HepG2 (cell line): Measurements from ENCODE around the gene C3orf52. TPM values are rescaled to one million over a fixed set of nuclear protein-coding genes. Genes with fewer than 3 reads are reported as not detected.

Experiments used
- ATAC-seq: fragments of 200-7000 bp; cut with Tn5 transposase; 3 replicates; pipeline ENCODE4 v1.9.1; 2020; ENCODE audit warnings: mild to moderate bottlenecking, moderate library complexity
- BruUV-seq: library from RNA; stranded (reverse); fragments of 400-500 nt; replicated peaks from 2 replicates; lab custom pipeline; 2021; lab: Mats Ljungman, UMichigan
- CTCF ChIA-PET: fragments of 300-600 bp; formaldehyde crosslinking; extraction: SDS; loops from one replicate; lab custom pipeline; 2021; ENCODE audit warnings: low total read pairs, inconsistent platforms, low intra/inter-chr PET ratio; lab: Yijun Ruan, JAX
- POLR2A ChIA-PET: fragments of 350-600 bp; sonication (Branson Sonifier 250); formaldehyde crosslinking; loops from one replicate; lab custom pipeline; 2020; ENCODE audit warnings: antibody characterized with exemption, inconsistent platforms; lab: Yijun Ruan, JAX
- DNase-seq: peaks from one replicate; pipeline ENCODE4 v3.0.0-alpha.2; 2015; ENCODE audit warnings: low spot score
- FAIRE-seq: peaks from 3 replicates; lab custom pipeline; 2011; peaks lifted over from hg19 to GRCh38; lab: Jason Lieb, UNC
- H2AFZ ChIP-seq: one replicate; pipeline ENCODE4 v1.6.1; 2011; ENCODE audit warnings: low read length, inconsistent platforms
- H3K27ac ChIP-seq: fragments of 300-600 bp; 3 replicates; pipeline ENCODE4 v1.8.0; 2011; ENCODE audit warnings: mixed run types, mild to moderate bottlenecking, mixed read lengths, low read length, inconsistent platforms; ENCODE audit not compliant: insufficient read depth; ENCODE audit errors: extremely low read length
- H3K27me3 ChIP-seq, 2 experiments: fragments of 200-600 bp in 1 of 2; 2 replicates in 1 of 2; 3 replicates in 1 of 2; pipeline versions ENCODE4 v1.6.0 to v1.8.0; 2011; ENCODE audit warnings: low read length in 2 of 2, mild to moderate bottlenecking in 2 of 2, moderate library complexity in 2 of 2, inconsistent platforms in 1 of 2; ENCODE audit not compliant: insufficient read depth in 2 of 2, control insufficient read depth in 1 of 2
- H3K36me3 ChIP-seq, 2 experiments: fragments of 200-600 bp in 1 of 2; replicated peaks in 1 of 2; 2 replicates in 1 of 2; 3 replicates in 1 of 2; pipeline versions ENCODE4 v1.5.1 to v1.8.0; 2011; ENCODE audit warnings: low read length in 2 of 2, inconsistent platforms in 1 of 2; ENCODE audit not compliant: insufficient read depth in 2 of 2, control insufficient read depth in 1 of 2
- H3K4me1 ChIP-seq: 2 replicates; pipeline ENCODE4 v1.5.1; 2012; ENCODE audit warnings: low read length, inconsistent platforms; ENCODE audit not compliant: insufficient read depth
- H3K4me2 ChIP-seq: 2 replicates; pipeline ENCODE4 v1.6.0; 2011; ENCODE audit warnings: low read depth, low read length, inconsistent platforms
- H3K4me3 ChIP-seq, 3 experiments: fragments of 200-600 bp in 1 of 3; sonication (generic), shearing (Covaris generic) in 1 of 3; replicated peaks in 1 of 3; 2 replicates each; pipeline ENCODE4 v1.5.1; 2011 to 2016; ENCODE audit warnings: low read length in 3 of 3, inconsistent platforms in 2 of 3, low read depth in 2 of 3, mild to moderate bottlenecking in 2 of 3, control low read depth in 1 of 3, mixed read lengths in 1 of 3; ENCODE audit not compliant: insufficient read depth in 1 of 3
- H3K79me2 ChIP-seq: one replicate; pipeline ENCODE4 v1.6.1; 2011; ENCODE audit warnings: low read length, inconsistent platforms; ENCODE audit not compliant: insufficient read depth
- H3K9ac ChIP-seq: 2 replicates; pipeline ENCODE4 v1.6.0; 2011; ENCODE audit warnings: mild to moderate bottlenecking, low read depth, low read length, inconsistent platforms; ENCODE audit not compliant: insufficient read depth
- H3K9me3 ChIP-seq: 2 replicates; pipeline ENCODE4 v1.5.1; 2012; ENCODE audit warnings: mild to moderate bottlenecking, low read length
- H4K20me1 ChIP-seq: 2 replicates; pipeline ENCODE4 v1.6.0; 2011; ENCODE audit warnings: inconsistent platforms, mild to moderate bottlenecking, low read length, moderate library complexity; ENCODE audit not compliant: insufficient read depth
- AGO2 ChIP-seq: fragments of 200-400 bp; formaldehyde crosslinking; optimal IDR thresholded peaks from 2 replicates; pipeline ENCODE3; 2017; ENCODE audit warnings: mild to moderate bottlenecking, low read depth, low read length, moderate library complexity
- BATF2 ChIP-seq: sonication (generic); formaldehyde crosslinking; IDR thresholded peaks from 2 replicates; pipeline ENCODE4 v1.8.0; 2022; ENCODE audit warnings: mild to moderate bottlenecking, missing genetic modification reagents, moderate library complexity
- BHLHE40 ChIP-seq: IDR thresholded peaks from 2 replicates; pipeline ENCODE4 v1.6.1; 2011; ENCODE audit warnings: low read length, improper control_type of control experiment
- BORCS8-MEF2B ChIP-seq: sonication (generic); formaldehyde crosslinking; IDR thresholded peaks from 2 replicates; pipeline ENCODE4 v1.8.0; 2022; ENCODE audit warnings: mild to moderate bottlenecking, missing genetic modification reagents
- CHD4 ChIP-seq: fragments of 200-600 bp; sonication (generic); IDR thresholded peaks from 2 replicates; pipeline ENCODE4 v1.7.0; 2017; ENCODE audit warnings: mild to moderate bottlenecking, low read length, borderline replicate concordance
- CREB1 ChIP-seq, 2 experiments: fragments of 450-650 bp in 1 of 2; IDR thresholded peaks; 2 replicates each; pipeline ENCODE4 v1.6.1; 2016 to 2017; ENCODE audit warnings: control low read depth in 1 of 2, mild to moderate bottlenecking in 1 of 2, missing compliant biosample characterization in 1 of 2, missing genetic modification characterization in 1 of 2
- ETV6 ChIP-seq: sonication (generic); formaldehyde crosslinking; conservative IDR thresholded peaks from 2 replicates; pipeline ENCODE4 v1.4.0; 2020; ENCODE audit warnings: missing genetic modification reagents
- FOSL2 ChIP-seq: sonication (generic); formaldehyde crosslinking; IDR thresholded peaks from 2 replicates; pipeline ENCODE4 v1.4.0; 2020; ENCODE audit warnings: missing genetic modification reagents
- HIVEP1 ChIP-seq: sonication (generic); formaldehyde crosslinking; IDR thresholded peaks from 2 replicates; pipeline ENCODE4 v1.4.0; 2020; ENCODE audit warnings: mild to moderate bottlenecking, missing genetic modification reagents
- HOXA5 ChIP-seq: sonication (generic); formaldehyde crosslinking; IDR thresholded peaks from 2 replicates; pipeline ENCODE4 v1.4.0; 2020; ENCODE audit warnings: missing genetic modification reagents
- JUNB ChIP-seq: sonication (generic); formaldehyde crosslinking; IDR thresholded peaks from 2 replicates; pipeline ENCODE4 v1.8.0; 2022; ENCODE audit warnings: missing genetic modification reagents, mild to moderate bottlenecking, borderline replicate concordance
- MAFF ChIP-seq: IDR thresholded peaks from 2 replicates; pipeline ENCODE4 v1.6.1; 2011; ENCODE audit warnings: low read depth, low read length, improper control_type of control experiment
- MBD4 ChIP-seq: IDR thresholded peaks from 2 replicates; pipeline ENCODE4 v1.6.1; 2012; ENCODE audit warnings: low read length, inconsistent platforms, borderline replicate concordance
- PAF1 ChIP-seq: IDR thresholded peaks from 2 replicates; pipeline ENCODE4 v1.6.1; 2016; ENCODE audit warnings: missing genetic modification reagents, missing compliant biosample characterization
- RARG ChIP-seq: sonication (generic); formaldehyde crosslinking; IDR thresholded peaks from 2 replicates; pipeline ENCODE4 v1.4.0; 2020; ENCODE audit warnings: low read depth, mild to moderate bottlenecking, missing genetic modification reagents
- SETDB1 ChIP-seq: sonication (generic); formaldehyde crosslinking; IDR thresholded peaks from 2 replicates; pipeline ENCODE4 v1.5.1; 2020; ENCODE audit warnings: missing genetic modification reagents, mild to moderate bottlenecking, borderline replicate concordance
- SP5 ChIP-seq: IDR thresholded peaks from 2 replicates; pipeline ENCODE4 v1.6.1; 2016; ENCODE audit warnings: low read depth, borderline replicate concordance
- TBX2 ChIP-seq: sonication (generic); formaldehyde crosslinking; IDR thresholded peaks from 2 replicates; pipeline ENCODE4 v1.5.0; 2020; ENCODE audit warnings: missing genetic modification reagents, mild to moderate bottlenecking, borderline replicate concordance
- ZBTB21 ChIP-seq: sonication (generic); formaldehyde crosslinking; IDR thresholded peaks from 2 replicates; pipeline ENCODE4 v1.4.0; 2020; ENCODE audit warnings: missing genetic modification reagents
- ZBTB38 ChIP-seq: sonication (generic); formaldehyde crosslinking; IDR thresholded peaks from 2 replicates; pipeline ENCODE4 v1.5.1; 2020; ENCODE audit warnings: mild to moderate bottlenecking, missing genetic modification reagents
- ZNF160 ChIP-seq: sonication (generic); formaldehyde crosslinking; IDR thresholded peaks from 2 replicates; pipeline ENCODE4 v1.8.0; 2022; ENCODE audit warnings: mild to moderate bottlenecking, inconsistent platforms, missing genetic modification reagents
- ZNF331 ChIP-seq: sonication (generic); formaldehyde crosslinking; IDR thresholded peaks from 2 replicates; pipeline ENCODE4 v1.4.0; 2020; ENCODE audit warnings: missing genetic modification reagents
- ZNF605 ChIP-seq: sonication (generic); formaldehyde crosslinking; IDR thresholded peaks from 2 replicates; pipeline ENCODE4 v1.8.0; 2022; ENCODE audit warnings: mild to moderate bottlenecking, missing genetic modification reagents
- WGBS: methylation state at CpG from one replicate; pipeline ENCODE4 v1.1.6; 2017; ENCODE audit warnings: low lambda C conversion rate; 5-methylcytosine and 5-hydroxymethylcytosine counted together
- in situ Hi-C: cut with HindIII; loops from 2 replicates; pipeline ENCODE4 v1.10.0; 2017; ENCODE audit warnings: low pct_unique_long_range_greater_than_20kb; ENCODE audit not compliant: extremely low pct_ligation_motif_present
- intact Hi-C: fragments of 100-400 bp; cut with micrococcal nuclease; formaldehyde crosslinking; loops from one replicate; pipeline ENCODE4 v1.10.0; 2022; ENCODE audit not compliant: unreplicated experiment
- polyA plus RNA-seq, 8 experiments: library from polyadenylated mRNA; depleted of rRNA in 3 of 8; stranded (reverse) in 7 of 8; unstranded in 1 of 8; fragments of >200 nt; fragmentation: Illumina TruSeq in 4 of 8; extraction: Trizol in 4 of 8; gene quantifications; 2 replicates each; pipeline versions ENCODE4 v1.2.1 to v1.2.3, GENCODE V29; 2011 to 2016; ENCODE audit warnings: low read depth in 4 of 8, missing spikeins in 1 of 8, mixed read lengths in 1 of 8; ENCODE audit not compliant: insufficient read depth in 1 of 8
- total RNA-seq, 5 experiments: library from RNA; depleted of rRNA; stranded (reverse); fragments of >200 nt; fragmentation: Illumina TruSeq; extraction: Trizol; gene quantifications; 2 replicates each; pipeline ENCODE4 v1.2.3, GENCODE V29; 2016; ENCODE audit warnings: low read depth in 1 of 5
- TF ChIP-seq, protein P1 (sequence below): fragments of 450-650 bp; IDR thresholded peaks from 2 replicates; pipeline ENCODE4 v1.6.1; 2017

C3orf52 gene
- total and polyA plus RNA-seq, 2 of the 13 experiments (the other 11 are each of a cell fraction or from before 2014, with no cell fraction given) = 0.79 to 1.2 TPM

DNA sequence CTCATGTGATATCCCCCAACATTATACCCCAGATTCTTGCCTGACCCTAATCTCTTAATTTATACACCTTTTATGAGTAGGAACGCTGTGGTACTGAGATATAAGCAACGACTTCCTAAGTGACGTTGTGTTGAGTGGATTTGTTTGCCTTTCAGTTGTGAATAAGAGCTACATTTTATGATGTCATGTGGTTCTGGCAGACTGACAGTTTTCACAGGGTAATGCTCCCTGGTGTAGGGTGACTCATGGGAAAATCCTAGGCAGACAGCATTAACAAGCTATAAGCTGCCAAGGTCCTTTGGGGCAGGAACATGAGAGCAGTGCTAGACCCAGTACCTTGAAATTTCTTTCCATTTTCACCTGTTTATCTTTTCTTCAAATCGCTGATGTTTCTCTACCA lies 11.2 kb downstream of the C3orf52 start:
- Histone ChIP-seq H3K27ac (no peak overlapping the region), H3K36me3 (no peaks in the 10 kb centered on the region), H3K9ac (no peak overlapping the region), H3K27me3 (no peaks in the 10 kb centered on the region), H2AFZ (no peak overlapping the region), H3K4me3 (no peak overlapping the region), H4K20me1 (no peaks in the 10 kb centered on the region), H3K9me3 (no peaks in the 10 kb centered on the region), H3K4me1 (no peaks in the 10 kb centered on the region), H3K4me2 (no peak overlapping the region), H3K79me2 (no peaks in the 10 kb centered on the region)
- ATAC-seq = no peak; the same call in 2 of the 3 replicates
- intact Hi-C loops = no loop called here
- CTCF ChIA-PET = no interaction called here
- WGBS = 26% methylated on average over 4 of the region's 4 CpGs
- in situ Hi-C loops = no loop called here
- FAIRE-seq = no peak
- POLR2A ChIA-PET = interaction anchor here (0.7 kb wide), 1 partner anchor 11 kb away, joined by 3 read pairs; the partner anchor contains the start of gene C3orf52
- peak; percentile 48 for DNase-seq
- no TSS peak for BruUV-seq
- TF ChIP-seq, protein P1, sequence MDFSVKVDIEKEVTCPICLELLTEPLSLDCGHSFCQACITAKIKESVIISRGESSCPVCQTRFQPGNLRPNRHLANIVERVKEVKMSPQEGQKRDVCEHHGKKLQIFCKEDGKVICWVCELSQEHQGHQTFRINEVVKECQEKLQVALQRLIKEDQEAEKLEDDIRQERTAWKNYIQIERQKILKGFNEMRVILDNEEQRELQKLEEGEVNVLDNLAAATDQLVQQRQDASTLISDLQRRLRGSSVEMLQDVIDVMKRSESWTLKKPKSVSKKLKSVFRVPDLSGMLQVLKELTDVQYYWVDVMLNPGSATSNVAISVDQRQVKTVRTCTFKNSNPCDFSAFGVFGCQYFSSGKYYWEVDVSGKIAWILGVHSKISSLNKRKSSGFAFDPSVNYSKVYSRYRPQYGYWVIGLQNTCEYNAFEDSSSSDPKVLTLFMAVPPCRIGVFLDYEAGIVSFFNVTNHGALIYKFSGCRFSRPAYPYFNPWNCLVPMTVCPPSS = no peak
- TF ChIP-seq JUNB (no peak), SETDB1 (CRISPR knock-in tag) (no peak), FOSL2 (CRISPR knock-in tag) (0 out of 2 replicates have a peak, but pooled peaks have one; percentile 6), RARG (no peak), BHLHE40 (no peak), MBD4 (no peak), CHD4 (no peak), ZNF605 (CRISPR knock-in tag) (no peak), ETV6 (CRISPR knock-in tag) (no peak), HOXA5 (CRISPR knock-in tag) (no peak), MAFF (no peak), TBX2 (CRISPR knock-in tag) (no peak), BATF2 (CRISPR knock-in tag) (no peak), PAF1 (CRISPR knock-in tag) (no peak), SP5 (CRISPR knock-in tag) (no peak), ZBTB38 (CRISPR knock-in tag) (no peak), AGO2 (no peak), ZNF160 (CRISPR knock-in tag) (no peak), BORCS8-MEF2B (CRISPR knock-in tag) (no peak), CREB1 (IDR thresholded peaks at IDR 0.05) (peak; percentile 34; the same call in 1 of the 2 replicates), CREB1 (CRISPR knock-in tag; IDR thresholded peaks at IDR 0.05) (no peak), ZBTB21 (CRISPR knock-in tag) (peak; percentile 42; the same call in 1 of the 2 replicates), ZNF331 (no peak), HIVEP1 (CRISPR knock-in tag) (no peak)
